SU-DHL-6 (cell line): Measurements from ENCODE around the gene PSIP1.

ENCODE experiments used
- EZH2phosphoT487 ChIP-seq: fragments of 200-600 bp; sonication (generic), shearing (Covaris generic); conservative IDR thresholded peaks from 2 replicates; pipeline ENCODE4 v1.6.1; 2018; ENCODE audit warnings: mild to moderate bottlenecking, antibody characterized with exemption, low read length, moderate library complexity, mixed read lengths
- TF ChIP-seq, protein P1 (sequence below): fragments of 200-600 bp; sonication (generic); IDR thresholded peaks from one replicate; pipeline ENCODE4 v1.5.1; 2017; ENCODE audit warnings: antibody characterized with exemption, mild to moderate bottlenecking, low read length, moderate library complexity; ENCODE audit not compliant: insufficient read depth, poor library complexity, severe bottlenecking

- TF ChIP-seq, protein P1, sequence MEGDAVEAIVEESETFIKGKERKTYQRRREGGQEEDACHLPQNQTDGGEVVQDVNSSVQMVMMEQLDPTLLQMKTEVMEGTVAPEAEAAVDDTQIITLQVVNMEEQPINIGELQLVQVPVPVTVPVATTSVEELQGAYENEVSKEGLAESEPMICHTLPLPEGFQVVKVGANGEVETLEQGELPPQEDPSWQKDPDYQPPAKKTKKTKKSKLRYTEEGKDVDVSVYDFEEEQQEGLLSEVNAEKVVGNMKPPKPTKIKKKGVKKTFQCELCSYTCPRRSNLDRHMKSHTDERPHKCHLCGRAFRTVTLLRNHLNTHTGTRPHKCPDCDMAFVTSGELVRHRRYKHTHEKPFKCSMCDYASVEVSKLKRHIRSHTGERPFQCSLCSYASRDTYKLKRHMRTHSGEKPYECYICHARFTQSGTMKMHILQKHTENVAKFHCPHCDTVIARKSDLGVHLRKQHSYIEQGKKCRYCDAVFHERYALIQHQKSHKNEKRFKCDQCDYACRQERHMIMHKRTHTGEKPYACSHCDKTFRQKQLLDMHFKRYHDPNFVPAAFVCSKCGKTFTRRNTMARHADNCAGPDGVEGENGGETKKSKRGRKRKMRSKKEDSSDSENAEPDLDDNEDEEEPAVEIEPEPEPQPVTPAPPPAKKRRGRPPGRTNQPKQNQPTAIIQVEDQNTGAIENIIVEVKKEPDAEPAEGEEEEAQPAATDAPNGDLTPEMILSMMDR, result no peak
- TF ChIP-seq EZH2phosphoT487, result no peak
These were observed 88.8 kb downstream of the PSIP1 start for GRCh38 chr9:15421990-15422371.
